Measurements from ENCODE around the gene CRTAC1.

The CRTAC1 gene

DNA sequence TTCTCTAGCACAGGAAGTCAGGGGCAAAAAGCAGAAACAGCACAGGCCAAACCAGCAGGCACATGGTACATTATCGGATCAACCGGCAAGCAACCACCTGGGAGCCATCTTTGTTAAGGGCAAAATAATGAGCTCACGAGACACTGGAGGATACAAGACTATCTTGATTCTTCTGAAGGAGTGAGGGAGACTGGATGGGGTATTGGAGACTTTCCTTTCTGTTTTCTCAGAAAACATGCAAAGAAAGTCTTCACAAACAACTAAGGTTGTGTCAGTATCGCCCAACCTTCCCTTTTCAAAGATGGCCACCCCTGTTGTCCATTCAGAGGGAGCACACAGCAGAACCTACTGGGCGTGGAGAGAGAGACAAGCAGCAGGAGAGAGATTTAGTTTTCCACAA lies 151.2 kb downstream of the CRTAC1 start:
- DNase-seq (ENCODE audit: insufficient read length, low spot score) = no peak

DNA sequence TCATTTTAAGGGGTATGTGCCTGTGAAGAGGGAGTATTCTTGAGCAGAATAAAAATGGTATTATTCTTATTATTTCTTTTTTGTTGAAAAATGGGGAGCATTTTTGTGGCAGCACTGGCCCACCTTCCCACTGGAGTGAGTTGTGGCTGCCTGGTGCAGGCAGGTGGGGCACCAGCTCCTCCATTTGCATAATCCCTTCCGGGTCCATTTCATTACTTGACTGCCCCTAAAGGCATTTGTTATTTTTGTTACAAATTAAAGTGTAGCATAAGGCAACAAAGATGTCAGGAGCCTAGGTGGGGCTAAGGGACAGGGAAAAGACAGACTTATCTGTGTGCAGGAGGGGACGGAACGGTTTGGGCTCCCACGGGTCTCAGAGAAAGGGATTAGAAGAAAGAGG lies 154.0 kb downstream of the CRTAC1 start:
- no peak for TF ChIP-seq POLR2AphosphoS5 (IDR thresholded peaks at IDR 0.05; ENCODE audit: low read depth, low read length)
- TF ChIP-seq TAF1 (IDR thresholded peaks at IDR 0.05; ENCODE audit: low read depth, low read length) = no peak
- no peak for TF ChIP-seq PAX5 (IDR thresholded peaks at IDR 0.05; ENCODE audit: insufficient read depth, low read length, severe bottlenecking)
- TF ChIP-seq POLR2A (IDR thresholded peaks at IDR 0.05; ENCODE audit: low read depth, low read length) = no peak
- FAIRE-seq = no peak
- DNase-seq (ENCODE audit: insufficient read length, low spot score) = no peak

More for the DNA sequence above, 151.2 kb downstream of the CRTAC1 start:
- FAIRE-seq = no peak
- TF ChIP-seq TAF1 (IDR thresholded peaks at IDR 0.05; ENCODE audit: low read depth, low read length) (no peak), SPI1 (IDR thresholded peaks at IDR 0.05; ENCODE audit: low read depth, low read length) (no peak), POLR2AphosphoS5 (IDR thresholded peaks at IDR 0.05; ENCODE audit: low read depth, low read length) (no peak), POLR2A (IDR thresholded peaks at IDR 0.05; ENCODE audit: low read depth, low read length) (no peak), PAX5 (IDR thresholded peaks at IDR 0.05; ENCODE audit: insufficient read depth, low read length, severe bottlenecking) (no peak), POU2F2 (IDR thresholded peaks at IDR 0.05; ENCODE audit: low read depth, low read length) (no peak)

DNA sequence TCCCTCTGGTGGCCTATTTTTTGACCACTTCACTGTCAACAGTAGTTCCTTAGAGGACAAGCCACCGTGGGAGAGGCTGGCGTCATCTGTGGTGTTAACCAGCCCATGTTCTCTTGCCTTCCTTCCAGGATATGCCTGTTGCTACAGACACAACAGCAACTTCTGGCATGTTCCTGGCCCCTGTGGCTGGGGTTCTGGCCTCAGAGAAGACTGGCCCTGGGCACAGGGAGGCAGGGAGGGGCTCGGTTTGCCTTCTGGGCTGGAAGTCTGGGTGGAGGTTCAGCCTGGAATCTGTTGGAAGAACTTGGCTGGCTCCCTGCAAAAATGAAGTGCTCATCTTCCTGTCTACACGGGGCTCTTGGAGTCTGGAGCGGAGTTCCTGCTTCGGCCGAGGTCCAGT lies 155.0 kb downstream of the CRTAC1 start:
- no peak for FAIRE-seq
- DNase-seq (ENCODE audit: insufficient read length, low spot score) = no peak
- TF ChIP-seq POLR2A (IDR thresholded peaks at IDR 0.05; ENCODE audit: low read depth, low read length) (no peak), POLR2AphosphoS5 (IDR thresholded peaks at IDR 0.05; ENCODE audit: low read depth, low read length) (no peak), SPI1 (IDR thresholded peaks at IDR 0.05; ENCODE audit: low read depth, low read length) (no peak), TAF1 (IDR thresholded peaks at IDR 0.05; ENCODE audit: low read depth, low read length) (no peak), PAX5 (IDR thresholded peaks at IDR 0.05; ENCODE audit: insufficient read depth, low read length, severe bottlenecking) (no peak), POU2F2 (IDR thresholded peaks at IDR 0.05; ENCODE audit: low read depth, low read length) (no peak)

DNA sequence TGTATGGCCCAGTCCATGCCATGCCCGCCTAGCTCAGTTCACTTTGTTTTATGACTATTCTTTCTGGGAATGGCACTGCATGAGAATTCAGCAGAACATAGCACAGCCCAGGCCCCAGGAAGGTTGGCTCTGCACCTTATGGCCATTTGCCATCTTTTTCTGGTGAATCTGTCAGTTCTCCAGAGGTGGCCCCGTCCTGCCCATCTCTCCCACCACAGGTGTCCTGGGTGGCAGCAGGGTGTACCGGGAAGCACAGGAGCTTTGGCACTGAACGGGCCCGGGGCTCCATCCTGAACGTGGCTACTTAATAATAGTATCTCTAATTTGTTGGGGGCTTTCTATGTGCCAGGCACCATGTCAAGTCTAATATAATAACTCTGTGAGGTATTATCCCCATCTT lies 156.1 kb downstream of the CRTAC1 start:
- DNase-seq (ENCODE audit: insufficient read length, low spot score) (no peak), FAIRE-seq (no peak)
- TF ChIP-seq POU2F2 (IDR thresholded peaks at IDR 0.05; ENCODE audit: low read depth, low read length) (no peak), POLR2AphosphoS5 (IDR thresholded peaks at IDR 0.05; ENCODE audit: low read depth, low read length) (no peak), TAF1 (IDR thresholded peaks at IDR 0.05; ENCODE audit: low read depth, low read length) (no peak), PAX5 (IDR thresholded peaks at IDR 0.05; ENCODE audit: insufficient read depth, low read length, severe bottlenecking) (no peak), SPI1 (IDR thresholded peaks at IDR 0.05; ENCODE audit: low read depth, low read length) (no peak), POLR2A (IDR thresholded peaks at IDR 0.05; ENCODE audit: low read depth, low read length) (no peak)

DNA sequence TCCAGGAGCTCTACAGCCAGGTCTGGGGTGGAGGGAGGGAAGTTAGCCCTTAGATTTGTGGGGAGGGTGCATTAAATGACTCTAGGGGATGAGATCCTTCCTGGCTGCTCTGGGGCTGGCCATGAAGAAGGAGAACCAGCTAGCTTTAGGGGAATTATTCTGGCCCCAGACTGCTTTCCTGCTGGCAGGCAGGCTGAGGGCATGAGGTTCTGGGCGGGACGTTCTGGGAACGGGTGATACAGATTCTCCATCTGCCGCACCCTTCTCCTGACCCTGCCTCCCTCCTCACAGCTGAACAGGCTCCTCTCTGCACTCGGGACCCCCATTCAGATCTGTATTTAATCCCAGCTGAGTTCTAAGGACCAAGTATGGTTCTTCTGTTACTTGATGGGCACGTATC lies 156.9 kb downstream of the CRTAC1 start:
- DNase-seq (ENCODE audit: insufficient read length, low spot score) (no peak), FAIRE-seq (no peak)
- TF ChIP-seq PAX5 (IDR thresholded peaks at IDR 0.05; ENCODE audit: insufficient read depth, low read length, severe bottlenecking) (no peak), POLR2A (IDR thresholded peaks at IDR 0.05; ENCODE audit: low read depth, low read length) (no peak), POLR2AphosphoS5 (IDR thresholded peaks at IDR 0.05; ENCODE audit: low read depth, low read length) (no peak), TAF1 (IDR thresholded peaks at IDR 0.05; ENCODE audit: low read depth, low read length) (no peak)

DNA sequence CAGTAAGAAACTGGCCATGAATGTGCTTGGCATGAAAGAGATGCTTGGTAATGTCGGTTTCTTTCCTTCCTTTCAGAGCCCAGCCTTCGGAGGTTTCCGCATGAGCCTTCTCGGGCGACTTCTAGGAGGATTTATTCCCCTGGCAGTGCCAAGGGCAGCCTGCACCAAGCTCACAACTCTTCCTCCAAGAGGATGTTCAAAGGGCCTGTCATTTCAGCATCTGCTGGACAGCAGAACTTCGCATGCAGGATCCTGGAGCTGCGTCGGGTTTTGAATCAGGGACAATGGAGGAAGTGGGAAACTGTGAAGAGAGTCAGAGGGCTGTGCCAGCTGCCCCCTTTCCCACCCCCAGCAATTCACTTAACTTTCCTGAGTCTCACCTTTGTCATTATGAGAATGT lies 159.4 kb downstream of the CRTAC1 start:
- DNase-seq (ENCODE audit: insufficient read length, low spot score) (no peak), FAIRE-seq (no peak)
- TF ChIP-seq POU2F2 (IDR thresholded peaks at IDR 0.05; ENCODE audit: low read depth, low read length) (no peak), POLR2AphosphoS5 (IDR thresholded peaks at IDR 0.05; ENCODE audit: low read depth, low read length) (no peak), TAF1 (IDR thresholded peaks at IDR 0.05; ENCODE audit: low read depth, low read length) (no peak), PAX5 (IDR thresholded peaks at IDR 0.05; ENCODE audit: insufficient read depth, low read length, severe bottlenecking) (no peak), SPI1 (IDR thresholded peaks at IDR 0.05; ENCODE audit: low read depth, low read length) (no peak), POLR2A (IDR thresholded peaks at IDR 0.05; ENCODE audit: low read depth, low read length) (no peak)

DNA sequence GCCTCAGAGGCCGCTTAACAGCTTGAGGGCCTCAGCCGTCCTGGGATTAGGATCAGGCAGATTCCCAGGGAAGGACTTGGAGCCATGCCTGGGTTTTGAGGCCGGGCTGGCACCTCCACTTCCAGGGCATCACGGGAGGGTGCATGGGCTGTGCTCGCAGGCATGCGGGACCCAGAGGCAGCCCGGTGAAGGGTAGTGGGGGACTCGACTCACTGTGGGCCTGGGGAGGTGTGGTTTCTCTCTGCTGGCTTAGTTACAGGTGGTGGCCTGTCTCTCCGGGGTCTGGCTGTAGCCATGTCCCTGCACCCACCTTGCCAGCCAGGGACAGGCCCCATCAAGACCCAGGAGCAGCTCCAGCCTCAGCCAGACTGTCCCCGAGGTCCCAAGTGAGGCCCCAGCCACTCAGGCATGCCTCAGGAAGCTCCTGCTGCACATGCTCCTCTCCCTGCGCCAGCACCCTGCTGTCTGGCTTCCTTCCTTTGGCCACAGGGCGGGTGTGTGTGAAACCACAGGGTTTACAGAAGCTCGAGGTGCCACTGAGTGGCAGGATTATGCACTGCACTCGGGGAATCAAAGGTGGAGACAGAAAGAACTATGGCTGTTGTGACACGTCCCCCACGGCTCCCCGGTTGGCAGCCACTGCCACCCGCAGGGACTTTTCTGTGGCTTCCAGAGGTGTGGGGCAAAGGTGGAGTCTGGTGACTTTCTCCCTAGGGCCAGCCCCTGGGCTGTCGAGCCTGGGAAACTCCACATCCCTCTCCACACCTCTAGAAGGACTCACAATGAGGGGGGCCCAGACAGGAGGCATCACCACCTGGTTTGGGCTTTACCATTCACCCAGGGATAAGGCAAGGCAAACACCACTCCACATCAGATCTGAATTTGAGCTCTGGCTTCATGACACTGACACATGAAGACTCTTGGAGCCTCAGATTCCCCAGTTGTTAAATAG lies 161.1 kb downstream of the CRTAC1 start:
- FAIRE-seq = peak; percentile 81
- peak; percentile 72 for DNase-seq (ENCODE audit: insufficient read length, low spot score)
- TF ChIP-seq SPI1 (IDR thresholded peaks at IDR 0.05; ENCODE audit: low read depth, low read length) (no peak), POLR2AphosphoS5 (IDR thresholded peaks at IDR 0.05; ENCODE audit: low read depth, low read length) (no peak), TAF1 (IDR thresholded peaks at IDR 0.05; ENCODE audit: low read depth, low read length) (no peak), POLR2A (IDR thresholded peaks at IDR 0.05; ENCODE audit: low read depth, low read length) (no peak), PAX5 (IDR thresholded peaks at IDR 0.05; ENCODE audit: insufficient read depth, low read length, severe bottlenecking) (no peak), POU2F2 (IDR thresholded peaks at IDR 0.05; ENCODE audit: low read depth, low read length) (no peak)

DNA sequence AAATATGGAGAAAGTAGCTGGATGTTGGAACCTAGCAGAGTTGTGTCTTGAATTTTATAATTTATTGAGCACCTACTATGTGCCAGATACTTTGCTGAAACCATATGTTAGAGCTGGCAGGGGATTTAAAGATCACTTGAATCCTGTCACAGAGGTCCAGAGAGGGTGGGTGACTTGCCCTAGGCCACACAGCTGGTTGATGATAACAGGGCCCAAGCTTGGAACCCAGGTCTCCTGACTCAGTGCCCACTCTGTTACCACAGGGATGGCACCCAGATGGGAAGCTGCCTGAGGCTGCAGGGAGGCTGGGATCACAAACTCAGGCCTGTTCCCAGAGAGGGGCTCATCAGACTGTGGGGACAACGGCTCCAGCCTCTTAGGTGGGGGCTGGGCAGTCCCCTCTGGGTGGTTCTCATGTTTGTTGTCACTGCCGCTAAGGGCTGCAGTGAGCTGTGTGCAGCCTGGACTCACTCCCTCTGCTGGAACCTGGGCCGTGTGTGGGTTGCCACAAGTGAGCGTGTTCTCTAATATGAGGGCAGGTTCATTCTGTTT lies 162.2 kb downstream of the CRTAC1 start:
- TF ChIP-seq POLR2A (IDR thresholded peaks at IDR 0.05; ENCODE audit: low read depth, low read length) (no peak), POU2F2 (IDR thresholded peaks at IDR 0.05; ENCODE audit: low read depth, low read length) (no peak), TAF1 (IDR thresholded peaks at IDR 0.05; ENCODE audit: low read depth, low read length) (no peak), SPI1 (IDR thresholded peaks at IDR 0.05; ENCODE audit: low read depth, low read length) (no peak)
- DNase-seq (ENCODE audit: insufficient read length, low spot score) = no peak
- no peak for FAIRE-seq

DNA sequence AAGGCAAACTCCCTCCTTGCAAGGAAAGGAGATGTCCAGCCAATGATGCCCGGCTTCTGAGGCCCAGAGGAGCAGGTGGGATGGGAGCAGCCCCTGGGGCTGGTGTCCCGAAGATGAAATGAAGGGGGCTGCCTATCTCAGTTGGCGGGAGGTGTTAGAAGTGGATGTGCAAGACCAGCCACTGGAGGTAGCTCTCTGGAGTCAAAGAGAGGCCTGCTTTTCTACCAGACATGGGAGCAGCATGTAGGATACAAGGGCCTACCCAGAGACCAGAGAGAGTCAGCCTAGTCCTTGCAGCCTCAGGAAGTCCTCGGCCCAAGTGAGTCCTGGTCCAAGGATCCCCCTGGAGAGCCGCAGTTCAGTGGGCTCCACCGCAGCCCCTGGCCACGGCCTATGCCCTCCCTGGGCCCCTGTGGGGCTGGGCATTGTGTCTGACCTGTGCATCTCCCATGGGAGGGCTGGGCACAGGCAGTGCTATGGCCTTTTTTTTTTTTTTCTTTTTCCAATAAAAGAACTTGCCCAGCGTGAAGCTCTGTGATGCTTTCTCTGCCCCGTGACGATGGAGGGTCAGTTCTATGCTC lies 163.1 kb downstream of the CRTAC1 start:
- no peak for FAIRE-seq
- no peak for DNase-seq (ENCODE audit: insufficient read length, low spot score)
- no peak for TF ChIP-seq TAF1 (IDR thresholded peaks at IDR 0.05; ENCODE audit: low read depth, low read length)
- no peak for TF ChIP-seq POLR2A (IDR thresholded peaks at IDR 0.05; ENCODE audit: low read depth, low read length)
- TF ChIP-seq POU2F2 (IDR thresholded peaks at IDR 0.05; ENCODE audit: low read depth, low read length) = no peak
- TF ChIP-seq SPI1 (IDR thresholded peaks at IDR 0.05; ENCODE audit: low read depth, low read length) = no peak
- TF ChIP-seq POLR2AphosphoS5 (IDR thresholded peaks at IDR 0.05; ENCODE audit: low read depth, low read length) = no peak
- TF ChIP-seq PAX5 (IDR thresholded peaks at IDR 0.05; ENCODE audit: insufficient read depth, low read length, severe bottlenecking) = no peak

All from GM12891 (cell line).